Kidney (tissue), 14 donors: Measurements from ENCODE around the gene ERFE. TPM values are rescaled to one million over a fixed set of nuclear protein-coding genes. Genes with fewer than 3 reads are reported as not detected.

Experiments used
- DNase-seq, 5 donors: peaks; one replicate each; pipeline ENCODE4 v3.0.0-alpha.2; 2013 to 2020
- FAIRE-seq: peaks from 2 replicates; lab custom pipeline; 2012; peaks lifted over from hg19 to GRCh38; lab: Jason Lieb, UNC
- H3K27ac ChIP-seq, 2 donors: one replicate each; pipeline ENCODE4 v1.7.0; 2013; ENCODE audit warnings: low read depth in 2 of 2, low read length in 2 of 2, inconsistent platforms in 1 of 2
- H3K27me3 ChIP-seq: one replicate; pipeline ENCODE4 v1.7.1; 2013; ENCODE audit warnings: low read length, inconsistent platforms; ENCODE audit not compliant: control insufficient read depth, insufficient read depth
- H3K36me3 ChIP-seq, 3 donors: one replicate each; pipeline versions ENCODE4 v1.7.0 to v1.7.1; 2013; ENCODE audit warnings: low read length in 3 of 3, control low read depth in 1 of 3, inconsistent platforms in 1 of 3; ENCODE audit not compliant: insufficient read depth in 3 of 3, control insufficient read depth in 2 of 3
- H3K4me1 ChIP-seq, 3 donors: one replicate each; pipeline versions ENCODE4 v1.7.0 to v1.7.1; 2013; ENCODE audit warnings: low read length in 3 of 3, inconsistent platforms in 1 of 3, low read depth in 1 of 3; ENCODE audit not compliant: control insufficient read depth in 2 of 3, insufficient read depth in 2 of 3
- H3K4me3 ChIP-seq, 3 donors: one replicate each; pipeline versions ENCODE4 v1.7.0 to v1.8.1; 2013; ENCODE audit warnings: low read length in 3 of 3, control low read depth in 1 of 3, inconsistent platforms in 1 of 3
- H3K9ac ChIP-seq, 3 donors: one replicate each; pipeline versions ENCODE4 v1.7.0 to v1.7.1; 2013; ENCODE audit warnings: low read length in 3 of 3, control low read depth in 1 of 3, inconsistent platforms in 1 of 3
- H3K9me3 ChIP-seq, 3 donors: one replicate each; pipeline versions ENCODE4 v1.7.0 to v1.7.1; 2013; ENCODE audit warnings: low read length in 3 of 3, control low read depth in 1 of 3, inconsistent platforms in 1 of 3; ENCODE audit not compliant: control insufficient read depth in 2 of 3, insufficient read depth in 1 of 3
- intact Hi-C: fragments of 100-400 bp; cut with DNase I; formaldehyde crosslinking; loops from one replicate; pipeline ENCODE4 v1.11.1; 2022
- polyA plus RNA-seq: library from polyadenylated mRNA; stranded (reverse); fragments of 350-450 nt; fragmentation: Illumina TruSeq; extraction: RNeasy Lipid Tissue Mini Kit (QIAGEN cat#74804); gene quantifications from one replicate; pipeline ENCODE4 v1.2.3, GENCODE V29; 2014; ENCODE audit warnings: low read depth, low replicate concordance; ENCODE audit not compliant: insufficient read depth
- total RNA-seq: library from RNA; stranded (reverse); fragmentation: NEBNext Ultra II Directional; extraction: Animal tissue kit (Norgen Biotek cat#: 25700); gene quantifications from one replicate; pipeline ENCODE4 v1.2.1, GENCODE V29; 2021
- TF ChIP-seq, protein P1 (sequence below): IDR thresholded peaks from 3 replicates; pipeline ENCODE4 v1.5.1; 2012; ENCODE audit warnings: mild to moderate bottlenecking, moderate library complexity, borderline replicate concordance; ENCODE audit not compliant: insufficient read depth; ENCODE audit errors: extremely low read depth
- donor health status: control.
- donor health status: control.
- donor health status: control.
- donor health status: control.
- donor health status: control.
- donor health status: DM: yes; HTN: yes; CAD: no.
- donor health status: Normal renal cell carcinoma (clear cell type).

Gene ERFE
- total and polyA plus RNA-seq, 2 donors from 2014 or later: 1.6 to 61.4 TPM

- Histone ChIP-seq H3K27ac (no peak overlapping the region), H3K27me3 (no peaks in the 10 kb centered on the region), H3K4me3 (no peak overlapping the region), H3K4me1 (peaks cover 0 to 4% (median 0%) of the 10 kb centered on the region in 3 donors), H3K9ac (no peak overlapping the region), H3K9me3 (no peaks in the 10 kb centered on the region), H3K36me3 (no peaks in the 10 kb centered on the region)
- DNase-seq (no peak), FAIRE-seq (no peak)
- TF ChIP-seq, protein P1, sequence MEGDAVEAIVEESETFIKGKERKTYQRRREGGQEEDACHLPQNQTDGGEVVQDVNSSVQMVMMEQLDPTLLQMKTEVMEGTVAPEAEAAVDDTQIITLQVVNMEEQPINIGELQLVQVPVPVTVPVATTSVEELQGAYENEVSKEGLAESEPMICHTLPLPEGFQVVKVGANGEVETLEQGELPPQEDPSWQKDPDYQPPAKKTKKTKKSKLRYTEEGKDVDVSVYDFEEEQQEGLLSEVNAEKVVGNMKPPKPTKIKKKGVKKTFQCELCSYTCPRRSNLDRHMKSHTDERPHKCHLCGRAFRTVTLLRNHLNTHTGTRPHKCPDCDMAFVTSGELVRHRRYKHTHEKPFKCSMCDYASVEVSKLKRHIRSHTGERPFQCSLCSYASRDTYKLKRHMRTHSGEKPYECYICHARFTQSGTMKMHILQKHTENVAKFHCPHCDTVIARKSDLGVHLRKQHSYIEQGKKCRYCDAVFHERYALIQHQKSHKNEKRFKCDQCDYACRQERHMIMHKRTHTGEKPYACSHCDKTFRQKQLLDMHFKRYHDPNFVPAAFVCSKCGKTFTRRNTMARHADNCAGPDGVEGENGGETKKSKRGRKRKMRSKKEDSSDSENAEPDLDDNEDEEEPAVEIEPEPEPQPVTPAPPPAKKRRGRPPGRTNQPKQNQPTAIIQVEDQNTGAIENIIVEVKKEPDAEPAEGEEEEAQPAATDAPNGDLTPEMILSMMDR: no peak
- intact Hi-C loops: no loop called here
Measured at GRCh38 chr2:238140721-238141540, 17.8 kb upstream of the ERFE start.

GRCh38 chr2:238141541-238142318 lies 17.0 kb upstream of the ERFE start:
- H3K9ac ChIP-seq: no peak overlapping the region
- no peak overlapping the region for H3K4me3 ChIP-seq
- H3K9me3 ChIP-seq: no peaks in the 10 kb centered on the region
- no peak for FAIRE-seq
- H3K27me3 ChIP-seq: no peaks in the 10 kb centered on the region
- no peak overlapping the region for H3K27ac ChIP-seq
- TF ChIP-seq, protein P1: no peak
- no peaks in the 10 kb centered on the region for H3K36me3 ChIP-seq
- peaks cover 0 to 4% (median 0%) of the 10 kb centered on the region in 3 donors for H3K4me1 ChIP-seq
- DNase-seq: peak in 2 of 5 donors; percentile 67 to 91
- intact Hi-C loops: no loop called here

- no peak overlapping the region for H3K9ac ChIP-seq
- intact Hi-C loops: no loop called here
- H3K4me3 ChIP-seq: no peak overlapping the region
- no peak overlapping the region for H3K27ac ChIP-seq
- TF ChIP-seq, protein P1: no peak
- no peaks in the 10 kb centered on the region for H3K36me3 ChIP-seq
- H3K4me1 ChIP-seq: peaks cover 0 to 4% (median 0%) of the 10 kb centered on the region in 3 donors
- no peak for DNase-seq
- no peaks in the 10 kb centered on the region for H3K27me3 ChIP-seq
- no peak for FAIRE-seq
- no peaks in the 10 kb centered on the region for H3K9me3 ChIP-seq
Measured at GRCh38 chr2:238142382-238143205, 16.2 kb upstream of the ERFE start.
